Measurements from ENCODE around the gene SRD5A3.

SRD5A3 gene

GRCh38 chr4:55378617-55379467 lies 32.8 kb downstream of the SRD5A3 start:
- no peak for FAIRE-seq

DNA sequence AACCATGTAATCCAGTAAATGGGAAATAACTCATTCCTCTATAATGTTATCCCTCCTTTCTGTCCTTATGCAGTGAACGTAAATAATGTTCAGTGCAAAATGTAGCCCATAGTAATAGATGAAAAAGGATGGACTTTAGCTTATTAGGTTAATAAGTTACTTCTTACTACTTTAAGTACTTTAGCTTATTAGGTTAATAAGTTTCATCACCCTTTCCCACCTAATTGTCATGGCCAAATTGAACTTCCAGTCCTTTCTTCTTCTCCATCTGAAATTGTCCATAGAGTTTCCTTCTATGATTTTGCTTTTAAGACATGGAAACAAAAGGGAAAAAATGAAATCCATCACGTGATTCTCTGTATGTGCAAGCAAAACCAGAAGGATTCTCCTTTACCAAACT lies 34.5 kb downstream of the SRD5A3 start:
- FAIRE-seq: no peak

- no peak for FAIRE-seq
These were observed 35.5 kb downstream of the SRD5A3 start for GRCh38 chr4:55381502-55381901.

DNA sequence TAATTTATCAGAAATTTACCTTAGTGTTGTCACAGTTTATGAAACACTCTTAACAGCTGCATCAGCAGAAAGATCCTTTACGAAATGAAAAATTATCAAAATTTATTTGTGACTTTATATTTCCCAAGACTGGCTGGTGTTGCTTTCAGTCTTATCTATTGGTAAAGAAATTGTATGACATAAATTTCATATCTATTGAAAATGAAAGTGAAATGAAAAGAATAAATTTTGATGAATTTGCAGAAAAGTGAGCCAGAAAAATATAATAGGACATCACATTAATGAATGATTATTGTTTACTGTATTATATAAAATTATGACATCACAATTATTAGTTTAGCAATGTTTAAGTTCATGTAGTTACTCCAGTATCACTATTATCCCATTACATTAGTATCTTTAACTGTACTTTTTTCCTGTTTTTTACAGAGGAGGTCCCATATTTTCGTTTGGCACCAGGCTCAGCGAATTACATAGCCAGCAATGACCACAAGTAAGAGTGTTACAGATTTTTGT lies 36.5 kb downstream of the SRD5A3 start:
- no peak for FAIRE-seq

- no peak for FAIRE-seq
These were observed 39.2 kb downstream of the SRD5A3 start for GRCh38 chr4:55385201-55385649.

- FAIRE-seq: no peak
These were observed 40.0 kb downstream of the SRD5A3 start for GRCh38 chr4:55386073-55386472.

DNA sequence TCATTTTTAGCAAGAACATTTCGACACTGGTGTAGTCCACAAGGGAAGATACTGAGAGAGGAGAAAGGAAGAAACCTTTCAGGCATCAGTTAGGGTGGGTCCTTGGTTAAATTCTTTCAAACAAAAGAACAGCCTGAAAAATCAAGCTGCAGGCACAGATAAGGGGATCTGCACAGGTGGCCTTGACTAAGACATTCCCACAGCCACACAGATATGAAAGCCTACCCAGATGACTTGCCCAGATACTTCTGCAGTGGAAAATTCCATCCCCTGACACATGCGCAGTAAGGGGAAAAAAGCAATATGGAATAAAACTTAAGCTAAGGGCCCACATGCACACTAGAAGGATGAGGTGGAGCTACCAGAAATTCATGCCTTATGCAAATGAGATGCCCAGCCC lies 40.8 kb downstream of the SRD5A3 start:
- no peak for FAIRE-seq

DNA sequence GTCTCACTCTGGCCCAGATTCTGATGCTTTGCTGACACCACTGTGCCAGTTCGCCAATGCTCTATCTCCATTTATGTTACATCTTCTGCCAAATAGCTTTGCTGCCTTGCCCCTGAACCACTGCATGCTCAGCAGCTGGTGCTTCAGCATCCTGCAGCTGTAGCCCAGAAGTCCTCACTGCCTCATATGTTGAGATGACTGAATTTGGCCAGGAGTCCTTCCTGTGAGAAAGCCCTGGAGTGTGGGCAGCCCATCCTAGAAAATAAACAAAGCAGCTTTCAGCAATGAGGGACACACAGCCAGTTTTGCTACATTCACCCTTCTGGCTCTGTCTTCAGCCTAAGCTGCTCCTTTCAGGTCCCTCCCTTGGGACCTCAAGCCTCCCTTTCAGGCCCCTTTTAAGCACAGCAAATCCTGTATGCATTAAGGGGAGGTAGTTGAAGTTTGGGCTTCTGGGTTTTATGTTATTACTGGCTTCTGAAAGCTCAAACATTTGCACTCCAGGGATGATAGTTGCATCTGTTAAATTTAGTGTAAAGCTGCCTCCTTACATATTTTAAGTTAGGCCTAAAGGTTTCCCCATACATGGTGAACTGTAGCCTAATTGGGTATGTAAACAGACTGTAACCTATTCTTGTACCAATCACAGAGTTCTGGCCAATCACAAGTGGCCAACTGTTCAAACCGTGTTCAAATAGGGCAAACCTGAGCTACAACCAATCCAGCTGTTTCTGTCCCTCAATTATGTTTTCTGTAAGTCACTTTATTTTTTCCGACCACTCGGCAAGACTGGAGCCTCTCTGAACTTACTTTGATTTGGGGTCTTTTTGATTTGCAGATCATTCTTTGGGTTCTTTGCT lies 47.6 kb downstream of the SRD5A3 start:
- no peak for FAIRE-seq

- FAIRE-seq: no peak
These were observed 49.1 kb downstream of the SRD5A3 start for GRCh38 chr4:55395218-55395528.

DNA sequence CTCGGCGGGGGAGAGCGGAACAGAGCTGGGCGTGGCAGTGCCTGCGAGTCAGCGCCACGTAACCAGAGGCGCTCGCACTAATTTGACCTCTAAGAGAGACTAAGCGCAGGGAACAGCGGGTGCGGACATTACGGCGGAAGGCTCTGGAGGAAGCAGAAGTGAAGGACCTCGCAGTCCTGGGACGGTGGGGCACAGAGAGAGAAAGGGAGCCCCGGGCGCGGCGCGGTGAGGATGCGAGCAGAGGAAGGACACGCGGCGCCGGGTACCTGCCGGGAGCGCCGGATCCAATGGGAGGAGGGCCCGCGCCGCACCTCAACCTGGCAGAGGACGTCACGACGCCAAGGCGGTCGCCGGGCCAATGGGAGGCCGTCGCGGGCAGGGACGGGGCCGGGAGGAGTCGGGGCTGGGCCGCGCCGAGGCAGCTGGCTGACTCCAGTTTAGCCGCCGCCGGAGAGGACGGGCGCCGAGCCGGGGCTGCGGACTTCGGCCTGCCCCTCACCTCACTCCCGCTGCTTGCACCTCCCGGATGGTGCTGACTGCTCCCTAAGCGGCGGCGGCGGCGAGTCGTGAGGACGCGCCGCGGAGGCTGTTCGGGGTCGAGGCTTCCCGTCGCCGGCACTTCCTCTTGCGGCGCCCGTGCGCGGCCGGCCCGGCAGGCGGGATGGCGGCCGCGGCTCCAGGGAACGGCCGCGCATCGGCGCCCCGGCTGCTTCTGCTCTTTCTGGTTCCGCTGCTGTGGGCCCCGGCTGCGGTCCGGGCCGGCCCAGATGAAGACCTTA lies 49.7 kb downstream of the SRD5A3 start, which contains the start of gene TMEM165:
Gene TMEM165, plus strand, starts transcription at position 429 of the 779 bp plus-strand sequence. Its CDS starts 233 bp downstream, at position 662.
- no peak for FAIRE-seq

DNA sequence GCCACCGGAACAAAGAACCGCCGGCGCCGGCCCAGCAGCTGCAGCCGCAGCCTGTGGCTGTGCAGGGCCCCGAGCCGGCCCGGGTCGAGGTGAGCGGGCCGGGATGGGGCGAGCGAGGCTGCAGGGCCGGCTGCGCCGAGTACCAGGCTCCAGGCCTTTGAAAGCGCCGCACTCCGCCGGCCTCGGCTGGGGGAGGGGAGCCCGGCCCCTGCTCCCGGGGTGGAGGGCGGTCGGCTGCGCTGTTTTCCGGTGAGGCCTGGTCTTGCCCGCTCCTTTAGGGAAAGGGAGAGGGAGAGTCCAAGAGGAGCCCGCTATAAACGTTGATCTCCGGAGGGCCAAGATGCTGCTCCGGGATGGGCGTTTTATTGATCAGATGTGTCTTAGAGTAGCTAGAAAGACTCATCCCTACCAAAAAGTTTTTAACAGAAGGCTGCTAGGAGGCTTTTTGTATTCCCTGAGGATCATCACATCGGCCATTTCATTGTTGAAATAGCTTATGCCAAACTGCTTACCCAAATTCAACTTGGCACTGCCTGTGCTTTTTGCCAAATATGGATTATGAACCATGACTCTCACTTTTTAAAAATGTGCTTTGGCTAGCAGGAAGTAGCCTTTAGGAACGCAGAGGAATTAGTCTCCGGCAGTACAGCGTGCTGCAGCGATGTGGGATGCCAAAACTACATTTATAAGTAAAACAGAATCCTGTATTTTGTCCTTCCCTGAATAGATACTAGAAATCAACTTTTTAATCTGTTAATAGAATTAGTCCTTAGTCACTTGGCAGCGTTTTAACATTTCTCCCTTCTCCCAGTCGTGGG lies 50.5 kb downstream of the SRD5A3 start:
- no peak for FAIRE-seq

- no peak for FAIRE-seq
These were observed 51.0 kb downstream of the SRD5A3 start for GRCh38 chr4:55397126-55397436.

- FAIRE-seq: no peak
These were observed 51.7 kb downstream of the SRD5A3 start for GRCh38 chr4:55397520-55398321.

- FAIRE-seq: no peak
These were observed 52.4 kb downstream of the SRD5A3 start for GRCh38 chr4:55398461-55398860.

GRCh38 chr4:55398966-55399365 lies 52.9 kb downstream of the SRD5A3 start:
- no peak for FAIRE-seq

- no peak for FAIRE-seq
These were observed 53.5 kb downstream of the SRD5A3 start for GRCh38 chr4:55399581-55399980.

DNA sequence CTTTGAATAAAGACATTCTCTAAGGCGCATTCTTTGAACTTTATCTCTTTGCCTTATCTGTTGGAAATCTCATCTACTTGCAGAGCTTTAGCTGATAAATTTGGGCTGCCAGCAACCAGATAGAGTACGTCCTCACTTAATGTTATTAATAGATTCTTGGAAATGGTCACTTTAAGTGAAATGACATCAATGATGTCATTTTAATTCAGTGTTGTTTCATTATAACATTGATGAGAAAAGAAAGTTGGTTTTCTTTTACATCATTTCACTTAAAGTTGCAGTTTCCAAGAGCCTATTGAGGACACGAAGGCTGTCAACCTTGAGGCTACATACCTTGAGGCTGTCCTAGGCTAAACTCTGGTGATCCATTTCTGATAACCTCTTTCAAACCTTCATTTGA lies 59.0 kb downstream of the SRD5A3 start:
- FAIRE-seq: no peak

DNA sequence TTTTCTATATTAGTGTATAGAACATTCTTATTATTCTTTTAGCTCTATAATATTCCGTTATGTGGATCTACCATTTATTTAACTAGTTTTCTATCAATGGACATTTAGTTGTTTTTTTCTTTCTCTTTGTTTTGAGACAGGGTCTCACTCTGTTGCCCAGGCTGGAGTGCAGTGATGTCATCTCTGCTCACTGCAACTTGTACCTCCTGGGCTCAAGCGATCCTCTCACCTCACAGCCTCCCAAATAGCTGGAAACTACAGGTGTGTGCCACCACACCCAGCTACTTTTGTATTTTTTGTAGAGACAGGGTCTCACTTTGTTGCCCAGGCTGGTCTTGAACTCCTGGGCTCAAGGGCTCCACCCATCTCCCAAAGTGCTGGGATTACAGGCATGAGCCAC lies 60.5 kb downstream of the SRD5A3 start:
- FAIRE-seq: no peak

DNA sequence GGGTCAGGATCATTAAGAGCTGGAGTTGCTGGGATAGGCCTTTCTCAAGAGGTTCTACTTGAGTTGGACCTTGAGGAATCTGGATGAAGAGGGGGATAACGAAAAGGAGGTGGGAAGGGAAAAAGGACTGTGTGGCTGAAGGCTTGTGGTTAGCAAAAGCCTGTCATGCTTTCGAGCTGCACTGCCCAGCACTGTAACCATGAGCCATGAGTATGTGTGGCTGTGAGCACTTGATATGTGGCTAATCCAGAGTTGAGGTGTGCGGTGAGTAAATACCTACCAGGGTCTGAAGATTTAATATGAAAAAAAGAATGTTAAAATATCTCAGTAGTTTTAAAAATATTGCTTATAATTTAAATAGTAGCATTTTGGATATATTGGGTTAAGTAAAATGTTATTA lies 61.1 kb downstream of the SRD5A3 start:
- FAIRE-seq: no peak

- FAIRE-seq: no peak
These were observed 61.7 kb downstream of the SRD5A3 start for GRCh38 chr4:55407764-55408163.

DNA sequence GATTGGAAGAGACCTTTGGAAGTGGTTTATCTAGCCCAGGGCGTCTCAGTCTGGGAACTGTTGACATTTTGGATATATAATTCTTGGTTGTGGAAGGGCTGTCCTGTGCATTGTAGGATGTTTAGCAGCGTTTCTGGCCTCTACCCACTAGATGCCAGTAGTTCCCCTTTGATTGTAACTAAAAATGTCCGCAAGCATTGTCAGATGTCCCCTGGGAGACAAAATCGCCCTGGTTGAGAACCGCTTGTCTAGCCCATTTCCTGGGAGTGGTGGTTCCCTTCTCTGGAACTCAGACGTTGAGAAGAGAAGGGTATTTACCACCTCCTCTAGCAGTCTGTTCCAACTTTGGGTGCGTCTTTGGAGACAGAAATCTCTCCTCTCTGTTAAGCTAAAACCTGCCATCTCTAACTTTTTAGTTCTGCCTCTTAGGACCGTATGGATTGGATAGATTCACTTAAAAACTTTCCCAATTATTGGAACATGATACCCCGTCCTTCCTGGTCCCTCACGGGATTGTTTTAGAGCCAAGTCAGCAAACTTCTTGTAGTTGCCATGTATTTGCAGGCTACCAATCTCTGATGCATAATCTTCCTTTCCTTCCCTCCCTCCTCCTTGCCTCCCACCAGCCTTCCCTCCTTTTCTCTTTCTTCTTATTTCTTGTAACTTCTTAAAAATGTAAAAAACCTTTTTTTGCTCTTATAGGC lies 63.6 kb downstream of the SRD5A3 start:
- no peak for FAIRE-seq
